Prostate gland (tissue), 2 donors: ENCODE measurements around the gene LCN12. TPM values are rescaled to one million over a fixed set of nuclear protein-coding genes. Genes with fewer than 3 reads are reported as not detected.

Experiments
- DNase-seq: peaks from one replicate; pipeline ENCODE4 v3.0.0-alpha.2; 2019; ENCODE audit warnings: low spot score
- H3K27ac ChIP-seq, 2 donors: fragments of 200-600 bp; sonication (generic); 2 replicates each; pipeline ENCODE4 v1.5.1; 2017 to 2019
- H3K27me3 ChIP-seq: fragments of 200-600 bp; sonication (generic); replicated peaks from 2 replicates; pipeline ENCODE4 v1.5.1; 2019; ENCODE audit not compliant: insufficient read depth
- H3K36me3 ChIP-seq, 2 donors: fragments of 200-600 bp; sonication (generic); 1 replicate in 1 of 2; 2 replicates in 1 of 2; pipeline versions ENCODE4 v1.5.1 to v1.8.1; 2017 to 2019
- H3K4me1 ChIP-seq: fragments of 200-600 bp; sonication (generic); replicated peaks from 2 replicates; pipeline ENCODE4 v1.5.1; 2019
- H3K4me3 ChIP-seq, 2 donors: fragments of 200-600 bp; sonication (generic); 2 replicates each; pipeline ENCODE4 v1.5.1; 2017 to 2019
- H3K9me3 ChIP-seq: fragments of 200-600 bp; sonication (generic); 2 replicates; pipeline ENCODE4 v1.5.1; 2017
- POLR2A ChIP-seq: fragments of 450-650 bp; IDR thresholded peaks from one replicate; pipeline ENCODE4 v1.6.1; 2016; ENCODE audit warnings: antibody characterized with exemption, mild to moderate bottlenecking
- POLR2AphosphoS5 ChIP-seq: sonication (generic); formaldehyde crosslinking; IDR thresholded peaks from one replicate; pipeline ENCODE4 v1.6.1; 2017; ENCODE audit warnings: antibody characterized with exemption
- WGBS: methylation state at CpG from one replicate; pipeline ENCODE4 v1.1.5; 2018; 5-methylcytosine and 5-hydroxymethylcytosine counted together
- intact Hi-C: fragments of 100-400 bp; cut with DNase I; formaldehyde crosslinking; loops from one replicate; pipeline ENCODE4 v1.14.2; 2022
- total RNA-seq, 2 donors: library from RNA; depleted of rRNA; stranded (reverse); fragments of >200 nt; gene quantifications; one replicate each; pipeline ENCODE4 v1.1.0, GENCODE V29; 2016
- TF ChIP-seq, protein P1 (sequence below), 4 experiments: fragments of 200-600 bp in 2 of 4; fragments of 450-650 bp in 2 of 4; sonication (generic) in 2 of 4; IDR thresholded peaks; 1 replicate in 3 of 4; 2 replicates in 1 of 4; pipeline ENCODE4 v1.5.1; 2016 to 2019; ENCODE audit warnings: antibody characterized with exemption in 4 of 4, mild to moderate bottlenecking in 2 of 4, moderate library complexity in 2 of 4

LCN12 gene
- total RNA-seq, 2 donors from 2014 or later: 4.1 to 13.7 TPM

DNA sequence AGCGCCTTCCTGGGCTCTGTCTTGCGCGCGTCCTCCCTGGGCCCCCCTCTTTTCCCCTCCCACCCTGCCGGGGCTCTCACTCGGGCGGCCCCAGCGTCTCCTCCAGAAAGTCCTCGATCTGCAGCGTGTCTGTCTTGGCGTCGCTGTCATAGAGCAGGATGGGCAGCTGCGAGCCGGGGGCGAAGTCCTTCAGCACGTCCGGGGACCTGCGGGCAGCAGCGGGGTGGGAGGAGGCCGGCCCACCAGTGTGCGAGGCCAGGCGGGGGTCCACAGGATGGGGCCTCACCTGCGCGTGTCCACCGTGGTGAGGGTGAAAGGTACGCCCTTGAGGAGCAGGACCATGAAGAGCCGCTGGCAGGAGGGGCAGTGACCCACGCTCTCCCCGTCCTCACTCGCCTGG lies 43.3 kb downstream of the LCN12 start:
- 55% methylated on average over 30 of the region's 30 CpGs for WGBS
- peaks cover 21% of the 10 kb centered on the region for H3K4me1 ChIP-seq

DNA sequence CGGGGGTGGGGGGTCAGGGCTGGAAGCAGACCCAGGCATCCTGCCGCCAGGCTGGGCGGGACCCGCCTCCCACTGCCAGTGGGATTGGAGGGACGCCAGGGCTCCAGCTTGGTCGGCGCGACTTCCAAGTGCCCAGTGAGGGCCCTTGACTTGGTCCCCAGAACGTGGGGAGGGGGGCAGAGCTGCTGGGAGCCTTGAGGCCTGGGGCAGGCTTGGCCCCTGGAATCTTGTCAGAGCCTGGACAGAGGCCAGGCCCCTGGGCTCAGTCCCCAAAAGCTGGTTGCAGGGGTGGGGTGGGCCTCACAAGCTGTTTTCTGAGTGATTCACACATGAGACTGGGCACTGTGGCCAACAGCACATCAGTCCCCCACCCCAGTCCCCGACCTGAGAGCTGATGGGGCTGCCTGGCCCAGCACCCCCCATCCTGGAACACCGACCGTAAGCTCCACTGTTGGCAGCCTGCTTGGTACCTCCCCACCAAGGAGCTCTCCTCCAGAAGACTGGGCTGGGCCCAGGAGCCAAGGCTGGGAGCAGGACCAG lies 43.8 kb downstream of the LCN12 start:
- intact Hi-C loops: no loop called here
- H3K27ac ChIP-seq: no peak overlapping the region
- peaks cover 21% of the 10 kb centered on the region for H3K4me1 ChIP-seq
- no peaks in the 10 kb centered on the region for H3K27me3 ChIP-seq
- no peak for DNase-seq
- no peaks in the 10 kb centered on the region for H3K36me3 ChIP-seq
- 21% methylated on average over 12 of the region's 12 CpGs for WGBS
- TF ChIP-seq POLR2A (no peak), POLR2AphosphoS5 (no peak)
- TF ChIP-seq, protein P1, sequence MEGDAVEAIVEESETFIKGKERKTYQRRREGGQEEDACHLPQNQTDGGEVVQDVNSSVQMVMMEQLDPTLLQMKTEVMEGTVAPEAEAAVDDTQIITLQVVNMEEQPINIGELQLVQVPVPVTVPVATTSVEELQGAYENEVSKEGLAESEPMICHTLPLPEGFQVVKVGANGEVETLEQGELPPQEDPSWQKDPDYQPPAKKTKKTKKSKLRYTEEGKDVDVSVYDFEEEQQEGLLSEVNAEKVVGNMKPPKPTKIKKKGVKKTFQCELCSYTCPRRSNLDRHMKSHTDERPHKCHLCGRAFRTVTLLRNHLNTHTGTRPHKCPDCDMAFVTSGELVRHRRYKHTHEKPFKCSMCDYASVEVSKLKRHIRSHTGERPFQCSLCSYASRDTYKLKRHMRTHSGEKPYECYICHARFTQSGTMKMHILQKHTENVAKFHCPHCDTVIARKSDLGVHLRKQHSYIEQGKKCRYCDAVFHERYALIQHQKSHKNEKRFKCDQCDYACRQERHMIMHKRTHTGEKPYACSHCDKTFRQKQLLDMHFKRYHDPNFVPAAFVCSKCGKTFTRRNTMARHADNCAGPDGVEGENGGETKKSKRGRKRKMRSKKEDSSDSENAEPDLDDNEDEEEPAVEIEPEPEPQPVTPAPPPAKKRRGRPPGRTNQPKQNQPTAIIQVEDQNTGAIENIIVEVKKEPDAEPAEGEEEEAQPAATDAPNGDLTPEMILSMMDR (IDR thresholded peaks at IDR 0.05): no peak
- peak overlapping the region; percentile 3 to 18 for H3K4me3 ChIP-seq
- H3K9me3 ChIP-seq: no peaks in the 10 kb centered on the region

More for the DNA sequence above, 43.3 kb downstream of the LCN12 start:
- no peaks in the 10 kb centered on the region for H3K36me3 ChIP-seq
- no peak for DNase-seq
- TF ChIP-seq POLR2AphosphoS5 (no peak), POLR2A (no peak)
- TF ChIP-seq, protein P1 (IDR thresholded peaks at IDR 0.05): no peak
- no peak overlapping the region for H3K4me3 ChIP-seq
- no peaks in the 10 kb centered on the region for H3K9me3 ChIP-seq
- H3K27ac ChIP-seq: no peak overlapping the region
- intact Hi-C loops: no loop called here
- H3K27me3 ChIP-seq: no peaks in the 10 kb centered on the region

DNA sequence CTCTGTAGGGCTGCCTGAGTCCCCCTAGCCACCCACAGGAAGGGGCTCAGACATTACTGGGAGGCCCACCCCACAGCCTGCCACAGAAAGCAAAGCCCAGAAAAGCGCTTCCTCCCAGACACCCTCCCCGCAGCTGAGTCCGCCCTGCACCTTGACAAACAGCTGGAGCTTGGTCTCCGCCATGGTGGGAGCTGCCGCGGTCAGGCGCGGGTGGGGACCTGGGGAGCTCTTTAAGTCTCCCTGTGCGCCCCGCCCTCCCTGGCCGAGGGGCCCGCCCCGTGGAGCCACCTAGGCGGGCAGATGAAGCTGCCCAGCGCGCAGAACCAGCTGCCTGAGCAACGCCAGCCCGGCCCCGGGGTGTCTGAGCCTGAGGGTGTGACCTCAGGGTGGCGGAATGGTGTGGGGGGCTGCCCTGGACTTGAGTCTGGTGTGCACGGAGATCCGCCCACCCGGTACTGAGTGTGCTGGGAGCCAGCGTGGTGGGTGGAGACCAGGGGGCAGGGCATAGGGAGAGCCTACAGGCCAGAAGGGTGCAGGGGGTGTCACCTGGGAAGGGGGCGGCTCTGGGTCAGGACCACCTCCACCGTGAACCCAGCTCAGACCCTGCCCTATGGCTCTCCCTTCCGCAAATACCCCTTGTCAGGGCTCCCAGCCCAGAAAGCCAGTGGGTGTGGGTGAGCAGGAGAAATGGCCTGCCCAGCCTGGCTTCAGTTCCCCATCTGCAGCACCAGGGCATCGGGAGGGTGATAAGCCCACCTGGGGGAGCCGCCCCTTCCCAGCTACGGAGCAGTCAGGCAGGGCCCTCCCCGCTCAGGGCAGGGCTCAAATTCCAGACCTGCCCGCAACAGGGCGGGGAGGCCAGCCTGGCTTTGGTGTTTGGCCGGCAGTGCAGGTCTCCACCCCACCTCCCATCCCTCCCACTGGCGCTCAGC lies 44.6 kb downstream of the LCN12 start, which contains the start of gene CLIC3:
Gene CLIC3, minus strand, starts transcription at position 208 of the 932 bp plus-strand sequence. Its CDS starts 25 bp downstream, at position 183.
- WGBS: 15% methylated on average over 34 of the region's 35 CpGs
- no peaks in the 10 kb centered on the region for H3K36me3 ChIP-seq
- no peak for TF ChIP-seq POLR2A
- TF ChIP-seq, protein P1 (IDR thresholded peaks at IDR 0.05): no peak
- no peak for TF ChIP-seq POLR2AphosphoS5
- intact Hi-C loops: no loop called here
- peaks cover 21% of the 10 kb centered on the region for H3K4me1 ChIP-seq
- no peaks in the 10 kb centered on the region for H3K27me3 ChIP-seq
- peak within 1 kb of the TSS; percentile 3 to 18 for H3K4me3 ChIP-seq
- no peak for DNase-seq
- no peaks in the 10 kb centered on the region for H3K9me3 ChIP-seq
- H3K27ac ChIP-seq: no peak within 1 kb of the TSS

DNA sequence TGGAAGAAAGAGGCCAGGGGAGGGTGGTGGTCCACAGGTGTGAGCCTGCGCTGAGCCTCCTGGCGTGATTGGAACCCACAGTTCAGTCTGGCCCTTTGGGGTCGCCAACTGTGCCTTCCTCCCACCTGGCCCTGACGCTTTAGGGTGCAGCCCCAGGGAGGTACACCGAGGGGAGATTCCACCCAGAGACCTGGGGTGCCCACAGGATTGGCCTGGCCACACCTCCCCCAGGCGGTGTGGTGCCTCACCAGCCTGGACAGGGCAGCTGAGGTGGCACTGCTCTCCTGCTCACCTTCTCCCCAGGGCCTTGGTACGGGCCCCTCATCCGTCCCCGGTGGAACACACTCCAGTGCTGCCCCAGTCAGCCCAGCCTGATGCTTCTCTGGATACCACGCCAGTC lies 45.3 kb downstream of the LCN12 start:
- no peaks in the 10 kb centered on the region for H3K9me3 ChIP-seq
- intact Hi-C loops: no loop called here
- H3K27me3 ChIP-seq: no peaks in the 10 kb centered on the region
- H3K27ac ChIP-seq: no peak overlapping the region
- peaks cover 21% of the 10 kb centered on the region for H3K4me1 ChIP-seq
- TF ChIP-seq POLR2A (no peak), POLR2AphosphoS5 (no peak)
- TF ChIP-seq, protein P1 (IDR thresholded peaks at IDR 0.05): no peak
- WGBS: 83% methylated on average over 9 of the region's 10 CpGs
- no peaks in the 10 kb centered on the region for H3K36me3 ChIP-seq
- no peak overlapping the region for H3K4me3 ChIP-seq
- no peak for DNase-seq
